AG09319 (cell line): ENCODE measurements around the gene TBC1D26.
"Not testable (repeated sequence)": the region's sequence is repeated elsewhere in the genome, so short reads cannot be mapped to it uniquely, and the experiment has no call there.

Experiments
- DNase-seq: peaks from one replicate; pipeline ENCODE4 v3.0.0-alpha.2; 2010; ENCODE audit warnings: low read depth; ENCODE audit errors: extremely low read depth
- CTCF ChIP-seq: IDR thresholded peaks from 2 replicates; pipeline ENCODE4 v1.5.1; 2011; ENCODE audit warnings: low read depth, mild to moderate bottlenecking, inconsistent platforms, low read length, moderate library complexity

TBC1D26 gene

DNA sequence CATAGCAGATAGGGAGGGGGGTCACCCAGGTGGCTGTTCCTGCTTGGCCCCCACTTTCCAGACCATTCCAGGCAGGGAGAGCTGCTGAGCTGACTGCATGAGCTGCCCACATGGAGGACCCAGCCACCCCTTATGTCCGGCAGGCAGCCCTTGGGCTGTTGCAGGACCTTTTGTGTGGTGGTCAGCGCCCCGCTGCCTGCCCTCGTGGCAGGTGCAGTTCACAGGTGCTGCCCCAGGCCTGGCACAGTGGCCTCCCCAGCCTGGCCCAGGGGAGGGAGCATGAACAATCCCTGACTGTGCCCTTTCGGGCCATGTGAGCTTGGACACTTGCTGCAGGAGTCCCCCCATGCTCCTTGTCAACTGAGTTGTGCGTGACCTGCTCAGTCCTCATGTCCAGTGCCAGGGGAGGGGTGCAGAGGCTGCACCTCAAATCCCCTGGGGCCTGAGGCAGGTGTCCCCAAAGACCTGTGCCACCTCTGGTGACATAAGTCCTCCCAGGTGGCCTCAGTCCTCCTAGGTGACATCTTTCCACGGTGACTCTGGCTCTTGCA is 8.6 kb downstream of the TBC1D26 start:
- TF ChIP-seq CTCF, result no peak
- DNase-seq, result no peak

DNA sequence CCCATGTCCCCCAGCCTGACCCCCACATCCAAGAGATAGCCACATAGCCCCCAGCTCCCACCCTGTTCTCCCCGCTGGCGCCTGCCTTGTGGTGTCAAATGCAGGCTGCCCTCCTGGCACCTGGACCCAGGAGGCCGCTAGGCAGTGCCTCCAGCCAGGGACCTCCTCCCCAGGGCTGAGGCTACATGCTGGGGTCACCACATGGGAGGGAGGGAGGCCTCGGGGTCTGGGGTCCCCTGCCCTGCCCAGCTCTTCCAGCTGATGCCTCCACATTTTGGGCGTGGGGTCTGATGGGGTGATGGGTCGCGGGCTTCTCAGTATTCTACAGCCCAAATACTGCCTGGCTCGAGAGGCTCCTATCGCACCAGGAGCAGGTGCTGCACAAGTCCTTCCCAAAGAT is 9.5 kb downstream of the TBC1D26 start:
- no peak for TF ChIP-seq CTCF
- no peak for DNase-seq

DNA sequence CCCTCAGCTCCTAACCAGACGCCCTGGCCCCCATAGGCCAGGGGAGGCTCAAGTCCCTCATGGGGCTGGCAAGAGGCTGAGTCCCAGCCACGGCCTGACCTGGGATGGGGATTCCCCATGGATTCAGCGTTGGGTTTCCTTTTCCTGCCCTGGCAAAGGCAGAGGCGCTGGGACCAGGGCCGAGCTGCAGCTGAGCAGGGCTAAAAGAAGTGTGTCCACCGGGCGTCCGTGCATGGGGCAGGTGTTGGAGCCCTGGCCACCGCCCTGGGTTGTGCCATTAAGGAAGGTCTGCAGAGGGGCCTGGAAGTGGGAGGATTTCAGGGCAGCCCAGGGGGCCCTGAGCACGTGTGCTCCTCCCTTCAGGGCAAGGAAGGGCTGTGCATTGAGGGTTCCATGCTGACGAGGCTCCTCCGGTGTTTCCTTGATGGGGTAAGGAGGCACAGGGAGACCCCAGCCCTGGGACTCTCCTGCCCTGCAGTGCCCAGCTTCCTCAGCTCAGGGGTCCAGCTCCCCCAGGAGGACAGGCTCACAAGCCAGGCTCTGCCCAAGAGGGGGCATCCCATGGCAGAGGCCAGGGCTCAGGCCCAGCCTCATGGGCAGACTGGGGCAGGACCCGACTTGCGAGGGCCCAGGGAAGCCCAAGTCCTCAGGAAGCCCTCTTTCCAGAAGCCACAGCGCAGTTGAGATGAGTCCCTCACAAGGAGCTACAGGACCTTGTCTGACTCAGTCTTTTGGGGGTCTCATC is 10.1 kb downstream of the TBC1D26 start:
- no peak for TF ChIP-seq CTCF
- DNase-seq, result no peak

GRCh38 chr17:15742921-15743320 is 10.8 kb downstream of the TBC1D26 start:
- no peak for TF ChIP-seq CTCF
- DNase-seq, result no peak

GRCh38 chr17:15744074-15744676 is 12.1 kb downstream of the TBC1D26 start:
- DNase-seq, result no peak
- TF ChIP-seq CTCF, result no peak

- no peak for DNase-seq
Observed at GRCh38 chr17:15744885-15745284, 12.8 kb downstream of the TBC1D26 start.

DNA sequence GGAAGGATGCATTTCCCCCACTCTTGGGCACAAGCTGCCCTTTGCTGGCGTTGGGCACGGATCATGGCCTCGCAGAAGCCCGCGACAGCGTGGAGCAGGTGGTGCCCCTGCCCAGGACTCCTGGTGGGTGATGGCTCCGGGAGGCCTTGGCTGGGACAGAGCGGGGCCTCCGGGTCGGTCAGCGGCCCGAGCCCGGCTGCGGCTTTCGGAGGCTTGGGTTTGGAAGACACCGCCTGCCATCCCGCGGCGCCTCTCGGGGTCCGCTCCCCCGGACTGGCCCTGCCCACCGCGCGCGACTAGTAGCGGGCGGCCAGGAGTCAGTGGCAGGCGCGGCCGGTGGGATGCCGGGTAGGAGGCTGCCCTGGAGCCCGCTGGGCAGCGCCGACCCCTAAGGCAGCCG is 17.3 kb downstream of the TBC1D26 start:
- not testable (repeated sequence) for DNase-seq

More at GRCh38 chr17:15744885-15745284, 12.8 kb downstream of the TBC1D26 start:
- TF ChIP-seq CTCF, result no peak

DNA sequence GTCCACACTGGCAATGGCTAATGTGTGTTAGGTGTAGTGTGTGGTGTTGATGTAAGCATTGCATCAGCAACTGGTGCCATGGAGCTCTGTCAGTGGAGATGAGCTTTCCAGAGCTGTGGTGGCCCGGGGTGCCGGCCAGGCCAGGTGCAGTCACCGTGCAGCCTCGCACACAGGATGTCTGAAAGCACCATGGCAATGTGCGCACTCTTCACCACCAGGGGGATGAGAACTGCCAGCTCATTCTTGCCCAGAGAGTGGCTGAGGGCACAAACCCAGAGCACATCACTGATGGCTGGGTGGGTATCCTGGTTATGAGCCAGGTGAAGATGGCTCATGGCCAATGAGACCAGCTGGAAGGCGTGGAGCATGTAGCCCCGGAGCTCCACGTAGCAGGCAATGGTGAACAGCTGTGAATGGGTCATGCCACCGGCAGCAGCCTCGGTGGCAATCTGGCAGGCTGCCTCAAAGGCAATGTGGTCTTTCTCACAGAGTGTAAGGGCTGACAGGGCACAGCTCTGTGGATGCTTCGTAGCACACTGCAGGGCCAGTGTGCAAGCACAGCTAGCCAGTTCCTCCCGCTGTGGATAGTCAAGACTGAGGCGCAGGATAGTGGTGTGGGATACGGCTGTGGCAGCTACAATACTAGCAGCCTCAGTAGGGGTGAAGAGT is 36.9 kb downstream of the TBC1D26 start:
- not testable (repeated sequence) for DNase-seq

DNA sequence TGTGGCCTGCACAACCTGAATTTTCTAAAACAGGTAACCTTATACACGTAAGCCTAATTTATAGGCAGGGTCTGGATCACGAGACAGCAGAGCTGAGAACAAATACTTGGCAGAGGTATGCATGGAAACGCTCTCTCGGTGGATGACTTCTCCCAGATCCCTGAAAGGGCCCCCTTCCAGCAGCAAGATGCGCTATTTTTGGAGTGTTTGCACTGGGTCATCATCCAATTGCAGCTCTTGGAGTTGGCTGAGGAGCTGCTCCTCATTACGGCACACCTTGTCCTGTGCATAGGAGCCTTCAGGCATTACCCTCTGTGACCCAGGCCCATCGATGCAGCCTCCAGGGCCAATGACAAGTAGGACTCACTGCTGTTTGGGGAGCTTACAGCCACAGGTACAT is 38.6 kb downstream of the TBC1D26 start:
- DNase-seq, result not testable (repeated sequence)
